Stimulated activated CD4-positive, alpha-beta T cell treated with anti-CD3 and anti-CD28 coated beads, Interleukin-1b, Interleukin-23, amount 100 ng/mL, for 24 hours (primary cell): ENCODE measurements around the gene CAMK4.

Source experiments
- DNase-seq, 4 experiments: peaks; one replicate each; pipeline ENCODE4 v3.0.0-alpha.2; 2020; ENCODE audit warnings: low read depth in 4 of 4, low spot score in 1 of 4

Gene CAMK4

GRCh38 chr5:111528056-111528455 is 303.9 kb downstream of the CAMK4 start:
- DNase-seq, result no peak

- DNase-seq, result peak; percentile 39 to 62 (median 47)
Observed at GRCh38 chr5:111530298-111530740, 306.1 kb downstream of the CAMK4 start.

GRCh38 chr5:111532886-111533582 is 308.9 kb downstream of the CAMK4 start:
- no peak for DNase-seq

GRCh38 chr5:111535879-111536549 is 311.8 kb downstream of the CAMK4 start:
- DNase-seq, result no peak

- DNase-seq, result no peak
Observed at GRCh38 chr5:111537141-111538024, 313.2 kb downstream of the CAMK4 start.
